ENCODE data around the gene PVALB.

Gene PVALB

DNA sequence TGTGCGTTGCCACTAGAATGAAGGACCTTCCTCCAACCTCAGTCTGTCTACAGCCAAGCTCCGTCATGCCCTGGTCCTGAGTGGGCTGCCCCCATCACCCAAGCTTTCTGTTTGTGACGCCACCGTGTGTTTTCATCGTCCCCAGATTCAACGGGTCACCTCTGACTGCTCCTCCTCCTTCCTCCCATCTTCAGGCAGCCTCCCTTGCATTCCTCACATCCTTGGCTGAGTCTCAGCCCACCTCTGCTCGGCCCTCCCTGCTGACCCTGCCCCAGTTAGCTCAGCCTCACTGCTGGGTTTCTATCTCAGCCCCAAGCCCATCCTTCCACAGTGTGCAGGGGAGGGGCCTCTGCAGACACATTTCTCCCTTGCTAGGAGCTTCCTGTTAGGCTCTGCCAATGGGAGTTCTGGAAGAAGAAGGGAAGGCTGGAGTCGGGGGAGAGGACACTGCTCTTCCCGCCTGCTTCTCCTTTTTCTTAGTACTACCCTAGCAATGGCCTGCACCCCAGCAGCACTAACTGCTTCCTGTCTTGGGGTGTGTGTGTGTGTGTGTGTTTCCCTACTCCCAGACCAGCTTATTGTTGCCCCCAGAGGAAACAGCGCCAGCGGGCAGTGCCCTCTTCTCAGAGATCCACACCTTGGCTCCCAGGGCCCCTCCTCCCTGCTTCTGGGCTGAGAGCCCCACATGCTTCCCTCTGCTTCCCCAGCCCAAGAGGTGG is 46.2 kb downstream of the PVALB start:
- ATAC-seq, result no peak

DNA sequence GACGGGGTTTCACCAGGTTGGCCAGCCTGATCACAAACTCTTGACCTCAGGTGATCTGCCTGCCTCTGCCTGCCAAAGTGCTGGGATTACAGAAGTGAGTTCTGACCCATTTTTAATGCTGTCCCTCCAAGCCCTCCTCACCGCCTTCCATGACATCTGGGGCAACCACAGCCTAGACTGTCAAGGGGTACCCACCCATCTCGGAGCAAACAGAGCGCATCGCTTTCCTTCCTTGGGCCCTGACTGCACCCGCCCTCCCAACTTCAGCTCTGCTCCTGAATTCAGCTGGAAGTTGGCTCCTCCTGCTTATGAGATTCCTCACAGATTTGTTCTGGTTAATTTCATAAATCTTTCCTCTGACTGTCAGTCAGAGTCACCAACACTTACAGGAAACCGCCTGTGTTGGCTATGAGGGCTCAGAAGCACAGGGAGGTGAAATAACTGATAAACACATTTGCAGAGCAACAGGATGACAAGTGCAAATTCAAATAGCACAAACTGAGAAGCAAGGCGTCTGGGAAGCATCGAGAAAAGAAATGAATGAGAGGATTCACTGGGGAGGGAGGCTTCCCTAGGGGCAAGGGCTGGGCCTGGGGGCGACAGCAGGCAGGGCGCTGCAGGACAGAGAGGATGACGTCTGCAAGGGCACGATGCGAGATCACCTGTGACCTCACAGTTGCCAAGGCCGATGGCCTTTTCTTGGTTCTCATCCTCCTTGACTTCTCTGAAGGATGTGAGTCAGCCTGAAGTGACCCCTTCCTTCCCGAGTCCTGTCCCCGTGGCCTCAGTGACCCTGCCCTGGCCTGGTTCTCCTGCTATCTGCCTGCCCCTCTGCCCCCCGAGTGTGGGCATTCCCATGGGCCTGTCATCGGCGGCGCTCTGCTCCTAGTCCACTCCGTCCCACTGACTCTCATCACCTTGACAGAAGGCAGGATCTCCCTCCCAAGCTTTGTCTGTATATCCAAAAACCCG is 47.0 kb downstream of the PVALB start:
- no peak for ATAC-seq

DNA sequence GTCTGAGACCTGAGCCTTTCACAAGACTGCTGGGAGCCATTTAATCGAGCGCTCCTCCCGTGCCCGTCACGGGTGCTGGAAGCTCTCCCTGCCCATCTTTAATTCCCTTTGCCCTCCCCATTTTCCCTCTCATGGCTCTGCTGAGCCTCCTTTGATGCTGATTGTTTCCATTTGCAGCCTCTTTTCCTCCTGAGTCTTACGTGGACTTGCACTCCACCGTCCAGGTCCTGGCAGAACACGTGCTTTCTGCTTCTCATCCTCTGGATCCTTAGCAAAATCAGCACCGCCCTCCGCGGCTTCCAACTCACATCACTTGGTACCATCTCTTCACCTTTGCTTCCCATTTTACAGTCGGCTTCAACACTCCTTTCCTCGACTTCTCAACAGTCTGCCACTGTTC is 48.2 kb downstream of the PVALB start:
- no peak for ATAC-seq

DNA sequence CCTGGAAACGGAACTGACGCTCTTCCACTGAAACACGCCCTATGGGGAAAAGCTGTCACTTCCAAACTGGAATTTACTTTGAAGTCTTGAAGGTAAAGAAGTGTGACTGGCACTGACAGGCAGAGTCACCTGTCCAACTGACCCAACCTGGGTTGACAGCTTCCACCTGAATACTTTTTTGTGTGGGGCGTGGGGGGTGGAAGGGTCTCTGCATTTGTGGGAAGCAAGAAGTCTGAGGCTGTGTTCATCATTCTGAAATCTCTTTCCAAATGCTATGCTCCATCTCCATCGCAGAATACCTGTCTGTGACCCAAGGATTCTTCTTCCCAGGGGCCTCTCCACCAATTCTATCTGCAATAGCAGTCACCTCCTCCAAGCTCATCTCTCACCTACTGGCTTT is 48.7 kb downstream of the PVALB start:
- no peak for ATAC-seq

DNA sequence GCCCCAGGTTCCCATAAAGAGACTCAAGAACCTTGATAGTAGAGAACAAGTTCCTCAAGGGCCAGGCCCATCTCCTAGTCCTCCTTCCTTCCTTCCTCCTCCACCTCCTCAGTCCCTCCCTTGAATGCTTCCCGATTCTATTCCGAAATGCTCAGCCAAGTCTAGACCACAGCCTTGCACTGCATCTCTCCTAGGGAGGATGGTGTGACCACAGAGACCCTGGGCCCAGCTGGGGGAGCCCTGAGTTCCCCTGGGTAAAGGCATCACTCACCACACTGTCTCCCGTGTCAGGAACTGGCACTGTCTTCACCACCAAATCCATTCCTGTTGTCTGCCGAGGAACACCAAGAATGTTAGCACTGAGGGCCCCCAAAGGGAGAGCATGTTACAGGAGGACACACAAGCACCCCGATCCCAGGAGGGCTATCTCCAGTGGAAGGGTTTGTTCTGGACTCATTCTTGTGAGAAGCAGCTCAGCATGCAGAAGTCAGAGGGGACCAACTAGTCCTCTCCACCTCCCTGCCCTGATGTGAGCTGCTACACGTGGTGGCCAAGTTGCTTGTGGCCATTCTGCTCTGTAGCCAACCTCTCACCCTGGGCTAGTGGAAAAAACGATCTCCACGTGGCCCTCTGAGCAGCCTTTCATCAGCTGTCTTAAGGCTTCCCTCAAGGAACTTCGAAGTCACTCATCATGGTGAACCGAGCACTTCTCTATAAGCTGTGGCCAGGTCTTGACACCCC is 49.6 kb downstream of the PVALB start:
- ATAC-seq, result no peak

DNA sequence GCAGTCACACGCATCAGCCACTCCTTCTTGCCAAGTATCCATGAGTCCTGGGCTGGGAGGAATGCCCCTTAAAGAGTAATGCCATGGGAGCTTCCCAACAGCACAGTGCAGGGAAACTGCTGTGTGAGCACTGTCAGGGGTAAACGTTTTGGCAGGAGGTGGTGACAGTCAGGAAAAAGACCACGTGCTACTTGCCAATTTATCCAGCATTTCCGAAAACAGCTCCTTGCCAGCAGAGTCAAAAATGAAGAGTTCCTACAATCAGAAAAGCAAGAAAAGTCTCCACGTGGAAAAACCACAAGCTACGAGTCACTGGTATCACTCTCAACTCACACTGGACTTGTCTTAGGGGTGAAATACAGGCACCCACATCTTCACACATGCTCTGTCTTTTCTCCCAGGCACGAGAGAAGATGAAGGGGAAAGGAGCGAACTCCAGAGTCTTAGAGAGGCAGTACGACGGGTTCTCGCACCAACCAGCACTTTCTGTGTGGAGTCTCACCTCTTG is 50.8 kb downstream of the PVALB start:
- ATAC-seq, result no peak

DNA sequence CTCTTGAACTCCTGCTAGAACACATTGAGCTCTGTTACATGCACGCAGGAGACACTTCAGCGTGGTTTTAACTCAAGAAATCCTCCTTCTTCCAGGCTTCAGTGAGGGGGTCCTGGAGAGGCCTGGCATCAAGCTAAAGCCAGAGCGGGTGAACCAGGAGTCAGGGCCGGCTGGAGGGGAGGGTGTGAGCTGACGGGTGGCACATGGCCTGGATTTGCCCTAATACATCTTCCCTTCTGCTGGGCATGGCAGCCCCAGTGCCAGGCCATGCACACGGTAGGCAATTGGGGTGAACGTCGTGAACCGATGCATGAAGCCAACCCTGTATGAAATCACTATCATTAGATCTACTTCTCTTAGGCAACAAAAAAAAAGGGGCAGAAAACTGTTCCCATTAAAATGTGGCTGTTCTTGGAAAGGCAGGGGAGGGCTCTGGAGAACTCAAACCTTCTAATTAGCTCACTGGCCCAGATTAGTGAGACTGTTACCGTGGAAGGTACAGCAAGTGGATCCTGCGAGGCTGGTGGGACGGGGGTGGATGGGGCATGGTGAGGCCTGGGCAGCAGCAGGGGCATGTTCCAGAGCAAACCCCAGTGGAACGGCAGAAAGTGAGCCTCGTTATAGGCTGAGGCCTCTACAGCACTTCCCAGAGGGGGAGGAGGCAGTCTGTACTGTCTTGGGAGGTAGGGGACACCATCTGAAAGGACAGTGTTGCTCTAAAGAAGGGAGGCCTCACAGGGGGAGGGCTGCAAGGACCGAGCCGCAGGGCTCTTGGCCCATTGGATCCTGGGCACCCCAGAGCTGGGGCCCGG is 51.5 kb downstream of the PVALB start:
- ATAC-seq, result no peak

DNA sequence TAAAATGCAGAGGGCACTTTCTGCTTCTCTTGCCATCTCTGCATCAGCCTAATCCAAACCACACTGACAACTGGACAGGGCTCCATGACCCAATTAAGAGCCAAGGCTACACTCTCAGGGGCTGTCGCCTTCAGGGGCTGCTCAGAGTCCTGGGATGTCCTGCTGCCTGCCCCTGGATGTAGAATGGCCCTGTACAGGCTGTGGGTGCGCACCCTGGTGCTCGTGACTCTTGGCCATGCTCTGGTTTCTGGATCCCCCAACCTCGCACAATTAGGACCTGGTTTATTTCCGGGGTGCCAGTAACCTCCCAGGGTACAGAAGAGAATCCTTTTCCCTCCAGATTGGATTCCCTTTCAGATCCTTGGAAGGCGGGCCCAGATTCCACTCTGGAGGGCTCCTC is 52.2 kb downstream of the PVALB start:
- ATAC-seq, result no peak

DNA sequence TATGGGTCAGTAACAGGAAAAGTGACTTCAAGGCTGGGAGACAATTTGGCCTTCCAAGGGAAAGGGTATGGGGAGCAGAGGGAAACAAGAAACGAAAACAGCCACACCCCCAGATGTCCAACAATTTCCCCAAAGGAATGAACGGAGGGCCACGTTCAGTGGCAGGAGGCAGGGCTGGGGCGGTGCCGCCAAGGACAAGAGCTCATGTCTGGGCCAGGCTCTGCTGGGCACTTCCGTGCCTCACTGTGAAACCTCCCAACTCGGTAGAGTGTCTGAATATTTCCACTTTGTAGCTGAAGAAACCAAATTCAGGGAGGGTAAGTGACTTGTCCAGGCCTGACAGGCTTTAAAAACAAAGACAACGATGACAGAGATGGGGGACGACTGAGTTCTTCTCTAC is 52.8 kb downstream of the PVALB start:
- no peak for ATAC-seq

DNA sequence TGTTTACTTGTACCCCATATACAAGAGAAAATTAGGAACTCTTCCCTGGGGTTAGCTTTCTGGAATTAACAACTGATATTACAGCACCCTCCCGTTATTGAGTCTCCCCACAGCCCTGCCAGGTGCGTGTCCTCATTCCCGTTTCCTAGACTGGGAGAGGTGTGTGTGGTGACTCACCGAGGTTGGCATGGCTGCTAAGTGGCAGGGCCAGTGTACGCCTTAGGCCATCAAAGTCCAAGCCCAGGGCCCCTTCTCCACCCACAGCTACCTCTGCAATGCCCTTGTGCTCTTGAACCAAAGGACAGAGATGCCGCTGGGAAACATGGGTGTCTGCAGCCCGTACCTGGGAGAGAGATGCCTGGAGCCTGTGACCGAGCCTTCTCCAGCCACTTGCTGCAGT is 53.3 kb downstream of the PVALB start:
- ATAC-seq, result no peak

DNA sequence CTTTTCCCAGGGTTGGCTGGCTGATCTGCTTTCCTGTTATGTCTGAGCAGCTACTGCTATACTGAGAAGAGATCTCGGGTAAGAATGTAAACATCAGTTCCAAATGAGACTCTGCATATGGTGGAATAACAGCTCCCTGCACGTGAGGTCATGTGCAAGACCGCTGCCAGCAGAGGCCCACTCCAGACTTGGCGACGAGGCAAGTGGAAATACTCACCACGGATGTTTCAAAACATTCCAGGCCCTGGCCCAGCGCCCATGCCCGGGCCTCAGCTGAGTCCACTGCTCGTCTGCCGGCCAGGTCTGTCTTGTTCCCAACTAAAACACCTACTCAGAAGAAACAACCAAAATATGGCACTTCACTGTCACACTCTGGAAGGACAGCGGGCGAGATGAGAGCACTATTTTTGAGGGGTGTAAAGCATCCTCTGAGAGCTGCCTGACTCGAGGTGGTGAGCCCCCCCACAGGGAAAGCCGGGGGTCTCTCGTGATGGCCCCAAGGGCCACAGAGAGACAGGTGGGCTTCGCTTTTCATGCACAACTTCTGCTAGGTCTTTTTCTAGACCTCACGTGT is 54.1 kb downstream of the PVALB start:
- ATAC-seq, result no peak

DNA sequence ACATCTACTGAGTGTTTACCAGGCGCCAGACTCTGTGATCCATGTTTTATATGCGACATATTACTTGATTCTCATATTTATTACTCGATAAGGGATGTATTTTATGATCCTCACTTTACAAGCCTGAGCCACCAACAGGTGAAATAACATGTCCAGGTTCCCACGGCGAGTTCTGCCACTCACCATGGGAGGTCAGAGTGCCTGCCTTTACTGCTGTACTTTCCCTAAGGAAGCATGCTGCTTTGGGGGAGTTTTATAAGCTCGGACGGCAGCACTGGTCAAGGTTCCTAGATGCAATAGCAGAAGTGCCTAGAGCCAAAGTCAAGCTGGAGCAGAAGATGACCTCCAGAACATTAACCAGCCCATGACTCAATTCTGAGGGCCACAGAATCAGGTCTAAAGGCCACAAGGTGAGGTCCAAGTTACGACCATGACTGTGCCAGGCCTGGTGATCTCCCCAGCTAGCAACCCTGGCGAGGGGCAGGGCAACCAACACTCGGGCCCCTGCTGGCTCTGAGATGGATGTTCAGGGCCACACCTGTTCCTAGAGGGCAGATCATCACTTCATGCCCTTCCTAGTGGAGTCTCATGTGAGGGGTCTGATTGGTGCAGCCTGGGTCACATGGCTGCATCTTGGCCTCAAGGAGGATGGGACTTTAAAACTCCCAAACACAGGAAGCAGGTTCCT is 55.1 kb downstream of the PVALB start:
- no peak for ATAC-seq

DNA sequence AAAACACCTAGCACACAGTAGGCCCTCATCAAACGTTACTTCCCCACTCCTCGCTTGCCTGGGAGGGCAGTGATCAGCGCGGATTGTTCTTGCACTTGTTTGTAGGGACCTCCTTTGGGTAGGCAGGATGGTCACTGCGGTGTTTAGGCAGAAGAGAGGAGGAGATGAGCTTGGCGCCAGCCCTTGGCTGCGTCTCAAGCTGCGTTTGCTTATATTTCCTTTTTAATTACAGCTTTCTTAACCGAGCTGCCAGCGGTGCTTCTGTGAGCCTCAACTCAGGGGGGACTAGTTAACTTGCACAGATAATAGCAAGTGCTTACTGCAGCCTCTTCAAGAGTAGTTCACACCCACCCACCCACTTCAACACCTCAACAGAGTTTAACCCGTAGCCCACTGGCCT is 56.0 kb downstream of the PVALB start:
- ATAC-seq, result no peak

DNA sequence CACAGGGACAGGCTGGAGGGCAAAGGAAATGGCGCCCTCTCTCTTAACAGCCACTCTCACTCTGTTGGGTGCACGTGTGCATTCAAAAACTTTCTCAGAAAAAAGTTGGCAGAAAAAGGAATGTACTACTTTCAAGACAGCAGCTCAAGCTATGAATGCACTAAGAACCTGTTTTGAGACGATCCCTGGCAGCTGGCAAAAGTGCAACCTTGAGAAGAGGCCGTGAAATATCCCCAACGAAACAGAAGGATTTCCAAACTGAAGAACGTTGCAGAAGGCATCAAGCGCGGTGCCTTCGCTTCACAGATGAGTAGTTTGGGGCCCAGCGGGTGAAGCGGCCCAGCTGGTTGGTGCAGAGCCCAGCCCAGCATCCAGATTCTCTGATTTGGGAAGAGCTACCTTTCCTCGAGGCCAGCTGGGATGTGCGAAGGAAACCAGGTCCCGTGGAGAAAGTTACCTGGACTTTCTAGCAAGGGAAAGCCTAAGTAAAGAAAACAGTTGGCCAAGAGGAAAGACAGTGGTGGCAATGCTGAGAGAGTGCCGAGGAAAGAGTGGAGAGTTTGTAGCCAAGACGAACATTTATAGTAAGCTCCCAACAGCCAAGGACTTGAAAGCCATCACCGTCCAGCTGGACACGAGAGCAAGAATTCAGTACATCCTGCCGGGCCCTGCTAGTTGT is 57.2 kb downstream of the PVALB start:
- no peak for ATAC-seq

DNA sequence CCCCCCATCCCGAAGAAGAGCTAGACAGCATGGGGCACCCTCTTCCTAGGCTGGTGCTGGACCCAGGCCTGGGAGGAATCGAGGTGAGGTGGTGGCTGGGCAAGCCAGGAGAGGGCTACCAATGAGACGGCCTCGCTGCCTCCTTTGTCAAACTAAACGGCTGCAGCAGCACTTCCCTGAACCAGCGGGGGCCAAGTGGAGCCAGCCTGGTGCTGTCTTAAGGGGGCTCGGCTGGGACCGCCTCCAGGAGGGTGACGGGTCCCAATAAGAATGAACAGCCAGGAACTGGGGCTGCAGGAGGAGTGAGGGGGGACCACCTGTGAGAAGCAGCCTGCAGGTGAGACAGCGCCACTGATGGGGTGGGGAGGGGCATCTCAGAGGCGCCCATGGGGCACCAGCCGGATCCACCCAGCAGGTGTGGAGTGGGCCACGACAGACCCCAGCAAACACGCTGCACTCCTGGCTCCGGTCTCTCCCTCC is 58.0 kb downstream of the PVALB start:
- no peak for ATAC-seq

DNA sequence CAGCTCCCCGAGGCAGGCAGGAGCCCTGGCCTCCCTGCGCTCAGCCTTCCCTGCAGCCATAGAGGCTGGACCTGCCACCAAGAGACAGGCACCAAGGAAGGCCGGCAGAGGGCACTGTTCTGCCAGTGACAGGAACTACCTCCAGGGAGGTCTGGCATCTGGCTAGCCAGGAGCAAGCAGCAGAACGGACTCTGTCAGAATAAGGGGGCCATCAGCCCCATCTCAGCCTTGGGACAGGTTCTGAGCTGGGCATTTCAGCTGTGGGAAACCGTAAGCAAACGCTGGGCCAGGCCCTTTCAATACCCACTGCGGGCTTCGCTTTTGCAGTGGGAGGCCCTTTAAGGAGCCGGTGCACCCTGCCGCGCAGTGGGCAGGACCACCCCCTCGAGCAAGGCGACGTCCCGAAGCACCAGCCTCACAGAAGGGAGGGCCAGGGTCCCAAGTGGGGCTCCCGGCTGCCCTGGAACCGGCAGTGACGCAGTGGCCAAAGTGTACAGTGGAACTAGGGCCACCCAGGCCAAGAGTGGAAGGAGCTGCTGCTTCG is 59.1 kb downstream of the PVALB start:
- peak; percentile 87 to 90 for ATAC-seq

DNA sequence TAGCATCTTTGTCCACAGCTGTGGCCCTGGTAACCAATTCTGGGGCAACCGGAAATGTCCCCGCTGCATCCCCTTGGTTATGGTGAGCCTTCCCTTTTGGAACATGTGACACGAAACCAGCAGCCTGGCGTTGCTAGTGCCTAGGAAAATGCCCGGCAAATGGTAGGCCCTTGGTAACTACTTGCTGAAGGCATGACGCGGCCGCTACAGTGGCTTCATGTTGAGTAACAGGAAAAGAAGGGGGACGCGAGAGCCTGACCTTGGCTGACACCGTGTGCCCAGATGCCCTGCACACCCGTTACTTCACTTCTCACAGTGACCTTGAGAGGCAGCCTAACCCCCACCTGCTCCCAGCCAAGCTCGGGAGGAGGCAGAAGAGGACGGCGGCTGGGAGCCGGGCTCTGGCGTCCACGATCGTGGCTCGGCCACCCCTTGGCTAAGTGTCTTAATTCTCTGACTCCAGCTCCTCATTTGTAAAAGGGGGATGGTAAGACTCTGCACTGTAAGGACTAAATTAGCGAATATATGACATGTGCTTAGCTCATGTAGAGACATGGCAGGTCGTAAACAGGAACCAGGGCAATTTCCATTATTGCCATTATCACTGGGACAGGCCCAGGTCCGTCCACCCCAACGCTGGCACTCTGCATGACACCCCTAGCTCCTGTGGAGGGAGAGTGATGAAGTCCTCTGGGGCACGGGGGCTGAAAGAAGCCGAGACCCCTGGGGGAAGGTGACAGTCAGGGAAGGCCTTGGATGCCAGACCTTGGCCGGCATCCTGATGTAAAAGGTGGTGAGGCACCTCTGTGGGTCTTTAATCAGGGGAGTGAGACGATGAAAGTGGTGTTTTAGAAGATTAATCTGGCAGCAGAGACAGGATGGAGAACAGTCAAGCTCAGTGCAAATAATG is 59.8 kb downstream of the PVALB start:
- no peak for ATAC-seq

DNA sequence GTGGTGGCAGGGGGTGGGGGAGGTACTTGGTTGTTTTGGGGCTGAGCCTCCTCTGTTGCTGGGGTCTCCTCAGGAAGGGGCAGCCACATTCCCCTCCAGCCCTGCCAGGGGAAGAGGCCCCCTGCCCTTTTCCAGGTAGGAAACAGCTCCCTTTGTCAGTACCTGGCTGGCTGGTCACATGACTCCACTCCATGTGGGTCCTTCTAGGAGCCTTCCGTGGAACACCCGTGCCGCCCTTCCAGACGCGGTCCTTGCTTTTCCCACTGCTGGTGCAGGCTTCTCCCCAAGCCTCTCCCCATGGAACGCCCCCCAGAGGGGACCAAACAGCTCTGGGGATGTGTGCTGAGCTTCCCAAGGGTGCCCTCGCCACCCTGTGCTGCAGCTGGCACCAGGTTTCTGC is 60.8 kb downstream of the PVALB start:
- ATAC-seq, result no peak

DNA sequence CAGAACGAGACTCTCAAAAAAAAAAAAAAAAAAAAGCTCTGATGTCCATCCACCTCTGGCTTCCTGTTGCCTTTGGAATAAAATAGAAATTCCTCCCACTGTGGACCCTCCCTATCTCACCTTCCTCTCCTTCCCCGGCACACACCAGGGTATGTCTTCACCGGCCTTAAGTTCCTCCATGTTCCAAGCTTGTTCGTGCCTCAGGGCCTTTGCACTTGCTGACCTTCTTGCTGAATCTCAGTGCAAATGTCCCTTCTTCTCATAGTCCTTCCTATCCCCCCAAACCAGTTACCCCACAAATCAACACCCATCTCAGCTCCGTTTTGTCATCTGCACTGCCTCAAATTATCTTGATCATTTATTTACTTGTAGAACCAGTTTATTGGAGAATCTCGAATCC is 61.5 kb downstream of the PVALB start:
- no peak for ATAC-seq

Data from activated CD4-positive, CD25-positive, alpha-beta regulatory T cell treated with anti-CD3 and anti-CD28 coated beads, Interleukin-2, amount 50 U/mL, for 24 hours (primary cell).